T-cell (primary cell): ENCODE results near the gene BCO1. TPM values are rescaled to one million over a fixed set of nuclear protein-coding genes. Genes with fewer than 3 reads are reported as not detected.

ENCODE experiments used
- ATAC-seq, 4 experiments: fragments of 200-7000 bp in 3 of 4; fragments of 150-1000 bp in 1 of 4; cut with Tn5 transposase; replicated peaks in 1 of 4; 1 replicate in 3 of 4; 2 replicates in 1 of 4; pipeline ENCODE4 v1.10.0; 2021; ENCODE audit warnings: moderate library complexity in 3 of 4, mild to moderate bottlenecking in 2 of 4, moderate number of reproducible peaks in 1 of 4
- CTCF ChIA-PET, 2 donors: fragments of 300-600 bp; sonication (Branson Sonifier 250); formaldehyde crosslinking; loops; one replicate each; lab custom pipeline; 2022; ENCODE audit warnings: antibody characterized with exemption in 2 of 2; lab: Charles Lee
- POLR2A ChIA-PET, 2 donors: fragments of 300-600 bp; sonication (Branson Sonifier 250); formaldehyde crosslinking; loops; one replicate each; lab custom pipeline; 2022; ENCODE audit warnings: antibody characterized with exemption in 2 of 2; lab: Charles Lee
- DNase-seq, 35 experiments: peaks; one replicate each; pipeline versions ENCODE4 v3.0.0 to v3.0.0-alpha.2; 2013 to 2023
- H3K27ac ChIP-seq: one replicate; pipeline ENCODE4 v1.5.1; 2013; ENCODE audit warnings: low read length
- H3K27me3 ChIP-seq, 2 experiments: replicated peaks in 1 of 2; 1 replicate in 1 of 2; 2 replicates in 1 of 2; pipeline versions ENCODE4 v1.6.1 to v1.7.0; 2013; ENCODE audit warnings: low read length in 1 of 2, mixed read lengths in 1 of 2; ENCODE audit not compliant: control insufficient read depth in 2 of 2, insufficient read depth in 2 of 2; ENCODE audit errors: extremely low read depth in 1 of 2
- H3K36me3 ChIP-seq, 2 donors: 1 replicate in 1 of 2; 2 replicates in 1 of 2; pipeline versions ENCODE4 v1.6.1 to v1.7.0; 2013; ENCODE audit warnings: low read length in 1 of 2; ENCODE audit not compliant: control insufficient read depth in 2 of 2, insufficient read depth in 1 of 2; ENCODE audit errors: extremely low read depth in 1 of 2
- H3K4me1 ChIP-seq, 2 experiments: 1 replicate in 1 of 2; 2 replicates in 1 of 2; pipeline versions ENCODE4 v1.6.1 to v1.7.0; 2013; ENCODE audit warnings: low read length in 2 of 2, mixed read lengths in 1 of 2; ENCODE audit not compliant: insufficient read depth in 2 of 2, control insufficient read depth in 1 of 2; ENCODE audit errors: extremely low read depth in 1 of 2
- H3K4me3 ChIP-seq, 2 donors: 1 replicate in 1 of 2; 2 replicates in 1 of 2; pipeline versions ENCODE4 v1.5.1 to v1.7.0; 2013; ENCODE audit warnings: mild to moderate bottlenecking in 2 of 2, low read length in 1 of 2, moderate library complexity in 1 of 2; ENCODE audit not compliant: control insufficient read depth in 1 of 2; ENCODE audit errors: extremely low read depth in 1 of 2
- H3K9me3 ChIP-seq: 2 replicates; pipeline ENCODE4 v1.7.0; 2013
- H3K27ac Mint-ChIP-seq, 2 donors: one replicate each; pipeline ENCODE4 v1.8.0; 2020 to 2021; ENCODE audit warnings: mild to moderate bottlenecking in 2 of 2, mixed read lengths in 2 of 2
- H3K27me3 Mint-ChIP-seq, 2 donors: one replicate each; pipeline ENCODE4 v1.8.0; 2021 to 2022; ENCODE audit warnings: mixed read lengths in 2 of 2
- H3K36me3 Mint-ChIP-seq: one replicate; pipeline ENCODE4 v1.8.0; 2021; ENCODE audit warnings: mixed read lengths
- H3K4me1 Mint-ChIP-seq, 3 donors: one replicate each; pipeline ENCODE4 v1.8.0; 2020 to 2022; ENCODE audit warnings: mixed read lengths in 3 of 3, mild to moderate bottlenecking in 1 of 3
- H3K4me3 Mint-ChIP-seq, 3 donors: one replicate each; pipeline ENCODE4 v1.8.0; 2020 to 2022; ENCODE audit warnings: mild to moderate bottlenecking in 3 of 3, mixed read lengths in 3 of 3, moderate library complexity in 3 of 3
- H3K9me3 Mint-ChIP-seq, 3 donors: one replicate each; pipeline ENCODE4 v1.8.0; 2020 to 2022; ENCODE audit warnings: mixed read lengths in 3 of 3
- WGBS: methylation state at CpG from one replicate; pipeline ENCODE4 v1.1.5; 2013; ENCODE audit warnings: missing lambda C conversion rate; ENCODE audit not compliant: insufficient coverage; 5-methylcytosine and 5-hydroxymethylcytosine counted together
- total RNA-seq, 35 experiments: library from RNA in 6 of 35; stranded (reverse) in 6 of 35; fragments of 120-200 nt in 1 of 35; gene quantifications; one replicate each; pipeline versions ENCODE4 v1.2.1 to v1.2.4 and lab custom pipeline; 2013 to 2026

Gene BCO1
- total RNA-seq, 5 donors from 2014 or later (not counting 1 experiment from before 2014, with no cell fraction given), result not detected

- Mint-ChIP-seq H3K27ac (no peak overlapping the region), H3K4me3 (no peak overlapping the region), H3K27me3 (peaks cover 0 to 11% of the 10 kb centered on the region in 2 donors), H3K4me1 (peaks cover 0 to 2% (median 0%) of the 10 kb centered on the region in 3 donors), H3K9me3 (peaks cover 0 to 5% (median 0%) of the 10 kb centered on the region in 3 donors), H3K36me3 (no peaks in the 10 kb centered on the region)
- Histone ChIP-seq H3K27ac (no peak overlapping the region), H3K9me3 (no peaks in the 10 kb centered on the region), H3K36me3 (no peaks in the 10 kb centered on the region), H3K27me3 (peaks cover 0 to 18% of the 10 kb centered on the region in 2 experiments), H3K4me1 (peaks cover 0 to 3% of the 10 kb centered on the region in 2 experiments), H3K4me3 (no peak overlapping the region)
- DNase-seq (no peak), ATAC-seq (no peak)
- 94% methylated on average over 2 of the region's 2 CpGs for WGBS
- POLR2A ChIA-PET, result no interaction called here
- CTCF ChIA-PET, result no interaction called here
These were observed 26.6 kb downstream of the BCO1 start for GRCh38 chr16:81265052-81265451.

GRCh38 chr16:81265658-81266451 lies 27.4 kb downstream of the BCO1 start:
- H3K4me3 Mint-ChIP-seq, result no peak overlapping the region
- no peak for ATAC-seq
- Histone ChIP-seq H3K4me3 (no peak overlapping the region), H3K27ac (no peak overlapping the region), H3K36me3 (no peaks in the 10 kb centered on the region), H3K4me1 (peaks cover 0 to 3% of the 10 kb centered on the region in 2 experiments), H3K9me3 (no peaks in the 10 kb centered on the region), H3K27me3 (peaks cover 0 to 18% of the 10 kb centered on the region in 2 experiments)
- H3K27ac Mint-ChIP-seq, result no peak overlapping the region
- POLR2A ChIA-PET, result no interaction called here
- peaks cover 0 to 10% of the 10 kb centered on the region in 2 donors for H3K27me3 Mint-ChIP-seq
- DNase-seq, result no peak
- no peaks in the 10 kb centered on the region for H3K36me3 Mint-ChIP-seq
- 88% methylated on average over 3 of the region's 5 CpGs for WGBS
- H3K9me3 Mint-ChIP-seq, result peaks cover 0 to 5% (median 0%) of the 10 kb centered on the region in 3 donors
- H3K4me1 Mint-ChIP-seq, result peaks cover 0 to 1% (median 0%) of the 10 kb centered on the region in 3 donors
- CTCF ChIA-PET, result interaction anchor here in 1 of 2 donors (0.7 kb wide), 1 partner anchor 49 kb away, joined by 4 read pairs; the partner anchor contains the start of gene GAN

- H3K9me3 ChIP-seq, result no peaks in the 10 kb centered on the region
- Mint-ChIP-seq H3K27ac (no peak overlapping the region), H3K4me1 (no peaks in the 10 kb centered on the region), H3K4me3 (no peak overlapping the region), H3K27me3 (peaks cover 4 to 13% of the 10 kb centered on the region in 2 donors), H3K36me3 (no peaks in the 10 kb centered on the region), H3K9me3 (peaks cover 0 to 5% (median 0%) of the 10 kb centered on the region in 3 donors)
- WGBS, result no CpG with 5 or more reads among the region's 7 CpGs
- ATAC-seq (no peak), DNase-seq (no peak)
- peaks cover 0 to 22% of the 10 kb centered on the region in 2 experiments for H3K27me3 ChIP-seq
- peaks cover 0 to 3% of the 10 kb centered on the region in 2 experiments for H3K4me1 ChIP-seq
- ChIA-PET CTCF (interaction anchor here in 1 of 2 donors (0.7 kb wide), 1 partner anchor 48 kb away, joined by 4 read pairs; the partner anchor contains the start of gene GAN), POLR2A (no interaction called here)
- H3K4me3 ChIP-seq, result no peak overlapping the region
- H3K27ac ChIP-seq, result no peak overlapping the region
- H3K36me3 ChIP-seq, result no peaks in the 10 kb centered on the region
These were observed 28.2 kb downstream of the BCO1 start for GRCh38 chr16:81266680-81267095.

- no peaks in the 10 kb centered on the region for H3K9me3 ChIP-seq
- Mint-ChIP-seq H3K27ac (no peak overlapping the region), H3K9me3 (peaks cover 0 to 5% (median 0%) of the 10 kb centered on the region in 3 donors), H3K36me3 (no peaks in the 10 kb centered on the region), H3K27me3 (peaks cover 4 to 14% of the 10 kb centered on the region in 2 donors), H3K4me3 (no peak overlapping the region), H3K4me1 (no peaks in the 10 kb centered on the region)
- ATAC-seq (no peak), DNase-seq (no peak)
- H3K27me3 ChIP-seq, result peaks cover 0 to 27% of the 10 kb centered on the region in 2 experiments
- WGBS, result 50% methylated on average over 1 of the region's 5 CpGs
- H3K4me1 ChIP-seq, result peaks cover 0 to 3% of the 10 kb centered on the region in 2 experiments
- no peaks in the 10 kb centered on the region for H3K36me3 ChIP-seq
- no peak overlapping the region for H3K27ac ChIP-seq
- H3K4me3 ChIP-seq, result no peak overlapping the region
- POLR2A ChIA-PET, result no interaction called here
- CTCF ChIA-PET, result no interaction called here
These were observed 30.0 kb downstream of the BCO1 start for GRCh38 chr16:81268509-81268908.

- H3K27me3 Mint-ChIP-seq, result peaks cover 4 to 15% of the 10 kb centered on the region in 2 donors
- ATAC-seq (no peak), DNase-seq (no peak)
- H3K9me3 Mint-ChIP-seq, result no peaks in the 10 kb centered on the region
- no peaks in the 10 kb centered on the region for H3K4me1 Mint-ChIP-seq
- ChIA-PET CTCF (interaction anchor here in 1 of 2 donors (0.6 kb wide), 1 partner anchor 477 kb away, joined by 3 read pairs; no protein-coding TSS in a partner anchor), POLR2A (no interaction called here)
- H3K27ac ChIP-seq, result no peak overlapping the region
- H3K4me3 Mint-ChIP-seq, result no peak overlapping the region
- no peaks in the 10 kb centered on the region for H3K36me3 Mint-ChIP-seq
- no peaks in the 10 kb centered on the region for H3K9me3 ChIP-seq
- WGBS, result 71% methylated on average over 10 of the region's 10 CpGs
- no peak overlapping the region for H3K27ac Mint-ChIP-seq
- H3K36me3 ChIP-seq, result no peaks in the 10 kb centered on the region
- no peaks in the 10 kb centered on the region for H3K4me1 ChIP-seq
- no peak overlapping the region for H3K4me3 ChIP-seq
- H3K27me3 ChIP-seq, result peaks cover 0 to 18% of the 10 kb centered on the region in 2 experiments
These were observed 34.9 kb downstream of the BCO1 start for GRCh38 chr16:81273223-81273950.

- H3K36me3 Mint-ChIP-seq, result no peaks in the 10 kb centered on the region
- no peaks in the 10 kb centered on the region for H3K9me3 ChIP-seq
- H3K36me3 ChIP-seq, result no peaks in the 10 kb centered on the region
- H3K27me3 Mint-ChIP-seq, result peaks cover 4 to 12% of the 10 kb centered on the region in 2 donors
- ChIA-PET CTCF (interaction anchor here in 1 of 2 donors (0.6 kb wide), 1 partner anchor 468 kb away, joined by 3 read pairs; no protein-coding TSS in a partner anchor), POLR2A (no interaction called here)
- no peak overlapping the region for H3K4me3 ChIP-seq
- H3K4me3 Mint-ChIP-seq, result no peak overlapping the region
- 82% methylated on average over 6 of the region's 9 CpGs for WGBS
- no peak overlapping the region for H3K27ac ChIP-seq
- no peaks in the 10 kb centered on the region for H3K9me3 Mint-ChIP-seq
- no peak for DNase-seq
- H3K27me3 ChIP-seq, result peaks cover 0 to 13% of the 10 kb centered on the region in 2 experiments
- no peaks in the 10 kb centered on the region for H3K4me1 Mint-ChIP-seq
- H3K4me1 ChIP-seq, result no peaks in the 10 kb centered on the region
- no peak for ATAC-seq
- H3K27ac Mint-ChIP-seq, result no peak overlapping the region
These were observed 36.6 kb downstream of the BCO1 start for GRCh38 chr16:81275064-81275532.
